ENCODE results near the gene UBE3C. TPM values are rescaled to one million over a fixed set of nuclear protein-coding genes. Genes with fewer than 3 reads are reported as not detected.
"Not testable (repeated sequence)": the region's sequence is repeated elsewhere in the genome, so short reads cannot be mapped to it uniquely, and the experiment has no call there.

The UBE3C gene
- total and polyA plus RNA-seq, 8 donors = 13.5 to 162 (median 64.8) TPM

- H3K4me3 ChIP-seq = no peak overlapping the region
- H3K27me3 ChIP-seq = peaks cover 0 to 8% (median 0%) of the 10 kb centered on the region in 3 donors
- H3K4me1 ChIP-seq = peaks cover 25 to 35% (median 29%) of the 10 kb centered on the region in 4 donors
- TF ChIP-seq CTCF (IDR thresholded peaks at IDR 0.05) = peak in 5 of 7 experiments; percentile 85 to 98 (median 94)
- TF ChIP-seq EP300 (IDR thresholded peaks at IDR 0.05) = no peak
- peak in 1 of 3 donors; percentile 63 for TF ChIP-seq POLR2AphosphoS5 (IDR thresholded peaks at IDR 0.05)
- TF ChIP-seq POLR2A (IDR thresholded peaks at IDR 0.05) = no peak
- WGBS, 5 donors = 16 to 21% (median 19%) methylated on average over 22 to 23 of the region's 23 CpGs
- peak overlapping the region in 1 of 5 donors; percentile 84 for H3K27ac ChIP-seq
- no peaks in the 10 kb centered on the region for H3K9me3 ChIP-seq
- DNase-seq = peak; percentile 73 to 89
- peaks cover 14 to 32% (median 29%) of the 10 kb centered on the region in 4 donors for H3K36me3 ChIP-seq
- intact Hi-C loops (cut with DNase I; ENCODE audit: low total_unique reads) = no loop called here
Observed at GRCh38 chr7:157273208-157274093, 134.7 kb downstream of the UBE3C start.

- peaks cover 11 to 25% (median 24%) of the 10 kb centered on the region in 4 donors for H3K36me3 ChIP-seq
- intact Hi-C loops (cut with DNase I; ENCODE audit: low total_unique reads) = not testable (repeated sequence)
Observed at GRCh38 chr7:157274094-157274634, 135.4 kb downstream of the UBE3C start.

GRCh38 chr7:157274991-157275427 is 136.3 kb downstream of the UBE3C start:
- WGBS, 5 donors = 69 to 77% (median 76%) methylated on average over 12 of the region's 12 CpGs
- no peak for DNase-seq
- intact Hi-C loops (cut with DNase I; ENCODE audit: low total_unique reads) = no loop called here
- Histone ChIP-seq H3K4me1 (peaks cover 32 to 48% (median 45%) of the 10 kb centered on the region in 4 donors), H3K9me3 (no peaks in the 10 kb centered on the region), H3K4me3 (no peak overlapping the region), H3K27me3 (peaks cover 0 to 23% (median 10%) of the 10 kb centered on the region in 3 donors), H3K36me3 (peaks cover 4 to 17% (median 16%) of the 10 kb centered on the region in 4 donors), H3K27ac (no peak overlapping the region)
- no peak for TF ChIP-seq CTCF (IDR thresholded peaks at IDR 0.05)
- no peak for TF ChIP-seq POLR2A (IDR thresholded peaks at IDR 0.05)
- no peak for TF ChIP-seq POLR2AphosphoS5 (IDR thresholded peaks at IDR 0.05)
- TF ChIP-seq EP300 (IDR thresholded peaks at IDR 0.05) = no peak

More at GRCh38 chr7:157274094-157274634, 135.4 kb downstream of the UBE3C start:
- 77 to 87% (median 84%) methylated on average over 10 of the region's 10 CpGs for WGBS, 5 donors
- H3K4me1 ChIP-seq = peaks cover 25 to 40% (median 36%) of the 10 kb centered on the region in 4 donors
- not testable (repeated sequence) for DNase-seq, H3K9me3 ChIP-seq, H3K4me3 ChIP-seq, H3K27ac ChIP-seq
- peaks cover 0 to 15% (median 7%) of the 10 kb centered on the region in 3 donors for H3K27me3 ChIP-seq

- DNase-seq = no peak
- intact Hi-C loops (cut with DNase I; ENCODE audit: low total_unique reads) = no loop called here
- Histone ChIP-seq H3K27ac (no peak overlapping the region), H3K4me1 (peaks cover 34 to 51% (median 49%) of the 10 kb centered on the region in 4 donors), H3K36me3 (peaks cover 0 to 6% (median 5%) of the 10 kb centered on the region in 4 donors), H3K9me3 (no peaks in the 10 kb centered on the region), H3K4me3 (no peak overlapping the region), H3K27me3 (peaks cover 0 to 35% (median 10%) of the 10 kb centered on the region in 3 donors)
- TF ChIP-seq POLR2A (IDR thresholded peaks at IDR 0.05) (no peak), EP300 (IDR thresholded peaks at IDR 0.05) (no peak), POLR2AphosphoS5 (IDR thresholded peaks at IDR 0.05) (no peak), CTCF (IDR thresholded peaks at IDR 0.05) (no peak)
- 65 to 77% (median 74%) methylated on average over 4 to 14 of the region's 14 CpGs for WGBS, 5 donors
Observed at GRCh38 chr7:157276091-157276561, 137.4 kb downstream of the UBE3C start.
